ENCODE measurements around the gene MARS1.

MARS1 gene

GRCh38 chr12:57446292-57446960 is 41.4 kb upstream of the MARS1 start (continued):
- TF ChIP-seq TSHZ1 (tag by site-specific recombination; IDR thresholded peaks at IDR 0.05; ENCODE audit: borderline replicate concordance) (peak; percentile 23; the same call in 1 of the 2 replicates), ZBTB26 (tag by site-specific recombination; optimal IDR thresholded peaks at IDR 0.05) (no peak), RBAK (tag by site-specific recombination; IDR thresholded peaks at IDR 0.05) (no peak), ZNF433 (tag by site-specific recombination; IDR thresholded peaks at IDR 0.05; ENCODE audit: low read depth) (peak; percentile 89), ZNF248 (tag by site-specific recombination; IDR thresholded peaks at IDR 0.05) (no peak), CTCF (tag by site-specific recombination; IDR thresholded peaks at IDR 0.05) (no peak), ZSCAN18 (tag by site-specific recombination; IDR thresholded peaks at IDR 0.05) (no peak), ZNF792 (tag by site-specific recombination; IDR thresholded peaks at IDR 0.05) (no peak), ZNF239 (tag by site-specific recombination; IDR thresholded peaks at IDR 0.05) (no peak), PRDM10 (tag by site-specific recombination; IDR thresholded peaks at IDR 0.05) (no peak), HOXC10 (CRISPR knock-in tag; IDR thresholded peaks at IDR 0.05) (no peak), ZNF366 (tag by site-specific recombination; conservative IDR thresholded peaks at IDR 0.05) (no peak), ZSCAN16 (tag by site-specific recombination; IDR thresholded peaks at IDR 0.05) (no peak), ZNF138 (tag by site-specific recombination; IDR thresholded peaks at IDR 0.05; ENCODE audit: borderline replicate concordance) (0 out of 2 replicates have a peak, but pooled peaks have one; percentile 12), AEBP2 (tag by site-specific recombination; IDR thresholded peaks at IDR 0.05; ENCODE audit: borderline replicate concordance) (peak; percentile 76; the same call in 1 of the 2 replicates), INSM2 (tag by site-specific recombination; IDR thresholded peaks at IDR 0.05) (no peak), ZBTB44 (tag by site-specific recombination; IDR thresholded peaks at IDR 0.05) (no peak), REPIN1 (tag by site-specific recombination; IDR thresholded peaks at IDR 0.05; ENCODE audit: low read depth) (no peak), MYNN (tag by site-specific recombination; IDR thresholded peaks at IDR 0.05; ENCODE audit: borderline replicate concordance) (peak; percentile 18; the same call in 1 of the 2 replicates), BCL6B (tag by site-specific recombination; IDR thresholded peaks at IDR 0.05) (no peak)
